ENCODE data around the gene GGNBP2. TPM values are rescaled to one million over a fixed set of nuclear protein-coding genes. Genes with fewer than 3 reads are reported as not detected.
A peak's percentile ranks its signal among the peaks of the same experiment; 100 is the strongest.
"Not testable (repeated sequence)": the region's sequence is repeated elsewhere in the genome, so short reads cannot be mapped to it uniquely, and the experiment has no call there.

The GGNBP2 gene
- polyA plus RNA-seq, 1 of the 3 experiments (the other 2 are of a cell fraction): 79.3 TPM

GRCh38 chr17:36601303-36602029 lies 56.7 kb downstream of the GGNBP2 start, which contains the start of gene MRM1 (continued):
- TF ChIP-seq SMC3 (IDR thresholded peaks at IDR 0.05; ENCODE audit: low read depth, low read length) (no peak), RCOR1 (IDR thresholded peaks at IDR 0.05; ENCODE audit: low read length) (no peak)

GRCh38 chr17:36602030-36602748 lies 57.5 kb downstream of the GGNBP2 start:
- no peaks in the 10 kb centered on the region for H3K27me3 ChIP-seq (ENCODE audit: insufficient read depth)
- TF ChIP-seq NRF1 (IDR thresholded peaks at IDR 0.05; ENCODE audit: low read depth, low read length) (no peak), FOSL2 (IDR thresholded peaks at IDR 0.05; ENCODE audit: borderline replicate concordance, low read depth) (no peak), RAD21 (IDR thresholded peaks at IDR 0.05; ENCODE audit: low read length) (no peak), ELF1 (IDR thresholded peaks at IDR 0.05) (no peak), GATA2 (CRISPR knock-in tag; IDR thresholded peaks at IDR 0.05) (no peak), SMC3 (IDR thresholded peaks at IDR 0.05; ENCODE audit: low read depth, low read length) (no peak)
- peak overlapping the region; percentile 76 to 78; a peak in 3 of 4 replicates for H3K27ac ChIP-seq (ENCODE audit: low read depth in 2 of 2, low read length in 1 of 2)
- peaks cover 16% of the 10 kb centered on the region for H3F3A ChIP-seq (replicated peaks; ENCODE audit: insufficient read depth)
- H4K20me1 ChIP-seq (ENCODE audit: insufficient read depth): peaks cover 7% of the 10 kb centered on the region; the same call in 1 of the 2 replicates
- no peaks in the 10 kb centered on the region for H3K9me3 ChIP-seq
- no peaks in the 10 kb centered on the region for H3K9me2 ChIP-seq
- DNase-seq: no peak
- peak overlapping the region; percentile 94 for H3K4me2 ChIP-seq
- H2AFZ ChIP-seq (ENCODE audit: low read depth): peak overlapping the region; percentile 82
- WGBS (ENCODE audit: low lambda C conversion rate): 0% methylated on average over 12 of the region's 38 CpGs
- peaks cover 0 to 21% of the 10 kb centered on the region in 2 experiments; a peak in 2 of 4 replicates for H3K4me1 ChIP-seq (ENCODE audit: control insufficient read depth in 1 of 2, insufficient read depth in 2 of 2, low read depth in 1 of 2, low read length in 1 of 2)
- H3K4me3 ChIP-seq (ENCODE audit: low read depth in 2 of 2, low read length in 1 of 2): peak overlapping the region; percentile 85 to 90
- ChIA-PET CTCF (interaction anchor here (0.6 to 4.4 kb wide), 60 partner anchors 8 to 969 kb away, joined by 3 to 86 read pairs (median 4); partner anchors contain the start of genes DHRS11, MYO19 and PIGW), POLR2A (interaction anchor here (0.5 to 2.2 kb wide), 5 partner anchors 10 to 617 kb away, joined by 3 to 16 read pairs (median 5); partner anchors contain the start of gene DHRS11)
- peak overlapping the region; percentile 84 for H3K9ac ChIP-seq
- H3K79me2 ChIP-seq (ENCODE audit: insufficient read depth): peaks cover 35% of the 10 kb centered on the region; the same call in 1 of the 2 replicates
- H3K36me3 ChIP-seq (replicated peaks in 1 of 2; ENCODE audit: control insufficient read depth in 1 of 2, insufficient read depth in 2 of 2, low read length in 1 of 2): peaks cover 0 to 4% of the 10 kb centered on the region in 2 experiments

- H3K9ac ChIP-seq: peak overlapping the region; percentile 84; the same call in 1 of the 2 replicates
- H3K27ac ChIP-seq (ENCODE audit: low read depth in 2 of 2, low read length in 1 of 2): no peak overlapping the region
- TF ChIP-seq SMC3 (IDR thresholded peaks at IDR 0.05; ENCODE audit: low read depth, low read length) (peak; percentile 30; the same call in 1 of the 2 replicates), ZBTB33 (IDR thresholded peaks at IDR 0.05; ENCODE audit: borderline replicate concordance, low read depth) (no peak), RAD21 (IDR thresholded peaks at IDR 0.05; ENCODE audit: low read length) (peak; percentile 81), CHD2 (IDR thresholded peaks at IDR 0.05; ENCODE audit: low read length, partially characterized antibody) (peak; percentile 66), CTCF (IDR thresholded peaks at IDR 0.05) (peak; percentile 78), TCF12 (IDR thresholded peaks at IDR 0.05) (no peak)
- no peaks in the 10 kb centered on the region for H3K9me3 ChIP-seq
- H3K27me3 ChIP-seq (ENCODE audit: insufficient read depth): no peaks in the 10 kb centered on the region
- DNase-seq: peak; percentile 88
- H3K9me2 ChIP-seq: no peaks in the 10 kb centered on the region
- H4K20me1 ChIP-seq (ENCODE audit: insufficient read depth): peaks cover 7% of the 10 kb centered on the region; the same call in 1 of the 2 replicates
- H3K36me3 ChIP-seq (replicated peaks in 1 of 2; ENCODE audit: control insufficient read depth in 1 of 2, insufficient read depth in 2 of 2, low read length in 1 of 2): peaks cover 0 to 1% of the 10 kb centered on the region in 2 experiments
- CTCF ChIA-PET: interaction anchor here (0.6 to 4.4 kb wide), 65 partner anchors 9 to 1689 kb away, joined by 3 to 86 read pairs (median 4); partner anchors contain the start of gene DHRS11
- POLR2A ChIA-PET: interaction anchor here (0.8 kb wide), 1 partner anchor 573 kb away, joined by 3 read pairs; no protein-coding TSS in a partner anchor
- peaks cover 35% of the 10 kb centered on the region; the same call in 1 of the 2 replicates for H3K79me2 ChIP-seq (ENCODE audit: insufficient read depth)
- H3K4me2 ChIP-seq: peak overlapping the region; percentile 94
- peaks cover 16% of the 10 kb centered on the region for H3F3A ChIP-seq (replicated peaks; ENCODE audit: insufficient read depth)
- H3K4me1 ChIP-seq (ENCODE audit: control insufficient read depth in 1 of 2, insufficient read depth in 2 of 2, low read depth in 1 of 2, low read length in 1 of 2): peaks cover 0 to 21% of the 10 kb centered on the region in 2 experiments; a peak in 2 of 4 replicates
- WGBS (ENCODE audit: low lambda C conversion rate): 2% methylated on average over 5 of the region's 5 CpGs
- H2AFZ ChIP-seq (ENCODE audit: low read depth): no peak overlapping the region
- H3K4me3 ChIP-seq (ENCODE audit: low read depth in 2 of 2, low read length in 1 of 2): peak overlapping the region; percentile 85 to 90
Observed at GRCh38 chr17:36602924-36603384, 58.2 kb downstream of the GGNBP2 start.

GRCh38 chr17:36605028-36605427 lies 60.3 kb downstream of the GGNBP2 start:
- H4K20me1 ChIP-seq (ENCODE audit: insufficient read depth); H2AFZ ChIP-seq (ENCODE audit: low read depth); H3K4me3 ChIP-seq (ENCODE audit: low read depth in 2 of 2, low read length in 1 of 2); H3K9ac ChIP-seq; H3K27ac ChIP-seq (ENCODE audit: low read depth in 2 of 2, low read length in 1 of 2); POLR2A ChIA-PET; H3K4me2 ChIP-seq; H3K27me3 ChIP-seq (ENCODE audit: insufficient read depth); H3K9me3 ChIP-seq; DNase-seq; H3K9me2 ChIP-seq; H3K36me3 ChIP-seq (replicated peaks in 1 of 2; ENCODE audit: control insufficient read depth in 1 of 2, insufficient read depth in 2 of 2, low read length in 1 of 2): not testable (repeated sequence)
- H3K79me2 ChIP-seq (ENCODE audit: insufficient read depth): peaks cover 35% of the 10 kb centered on the region; the same call in 1 of the 2 replicates
- peaks cover 0 to 21% of the 10 kb centered on the region in 2 experiments; a peak in 2 of 4 replicates for H3K4me1 ChIP-seq (ENCODE audit: control insufficient read depth in 1 of 2, insufficient read depth in 2 of 2, low read depth in 1 of 2, low read length in 1 of 2)
- CTCF ChIA-PET: interaction anchor here (0.6 kb wide), 2 partner anchors 12 to 24 kb away, joined by 3 read pairs; no protein-coding TSS in a partner anchor
- peaks cover 19% of the 10 kb centered on the region for H3F3A ChIP-seq (replicated peaks; ENCODE audit: insufficient read depth)
- WGBS (ENCODE audit: low lambda C conversion rate): 98% methylated on average over 5 of the region's 5 CpGs
